CD4-positive, alpha-beta T cell treated with Interleukin-1 beta for 1 hour (primary cell): ENCODE results near the gene FIBCD1.

Experiments used
- DNase-seq, 2 donors: peaks; one replicate each; pipeline ENCODE4 v3.0.0-alpha.2; 2020 to 2022

FIBCD1 gene

DNA sequence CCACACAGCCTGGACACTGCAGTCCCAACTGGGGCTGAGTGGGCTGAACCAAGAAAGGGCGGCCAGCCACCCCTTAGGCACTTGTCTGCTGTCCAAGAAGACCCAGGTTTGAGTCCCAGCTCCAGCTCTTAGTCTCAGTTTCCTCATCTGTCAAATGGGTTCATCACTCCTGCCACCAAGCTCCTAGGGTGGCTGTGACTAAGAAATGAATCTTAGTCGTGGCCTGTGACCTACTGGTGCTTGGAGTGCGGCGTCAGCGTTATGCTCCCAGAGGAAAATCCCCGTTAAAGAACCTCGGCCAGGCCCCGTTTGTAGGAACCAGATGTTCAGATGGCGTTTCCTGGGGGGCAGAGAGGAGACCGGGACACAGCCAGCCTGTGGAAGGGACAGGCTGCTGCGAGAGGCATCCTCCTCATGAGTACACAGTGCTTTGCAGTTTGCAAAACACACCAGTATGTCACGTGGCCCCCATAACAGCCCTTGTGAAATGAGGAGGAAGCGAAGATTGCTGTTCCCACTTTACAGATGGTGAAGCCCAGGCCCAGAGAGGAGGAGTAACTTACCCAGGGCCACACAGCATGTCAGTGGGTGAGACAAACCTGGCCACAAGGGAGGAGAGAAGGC, 3.3 kb downstream of the FIBCD1 start:
- DNase-seq, result no peak

DNA sequence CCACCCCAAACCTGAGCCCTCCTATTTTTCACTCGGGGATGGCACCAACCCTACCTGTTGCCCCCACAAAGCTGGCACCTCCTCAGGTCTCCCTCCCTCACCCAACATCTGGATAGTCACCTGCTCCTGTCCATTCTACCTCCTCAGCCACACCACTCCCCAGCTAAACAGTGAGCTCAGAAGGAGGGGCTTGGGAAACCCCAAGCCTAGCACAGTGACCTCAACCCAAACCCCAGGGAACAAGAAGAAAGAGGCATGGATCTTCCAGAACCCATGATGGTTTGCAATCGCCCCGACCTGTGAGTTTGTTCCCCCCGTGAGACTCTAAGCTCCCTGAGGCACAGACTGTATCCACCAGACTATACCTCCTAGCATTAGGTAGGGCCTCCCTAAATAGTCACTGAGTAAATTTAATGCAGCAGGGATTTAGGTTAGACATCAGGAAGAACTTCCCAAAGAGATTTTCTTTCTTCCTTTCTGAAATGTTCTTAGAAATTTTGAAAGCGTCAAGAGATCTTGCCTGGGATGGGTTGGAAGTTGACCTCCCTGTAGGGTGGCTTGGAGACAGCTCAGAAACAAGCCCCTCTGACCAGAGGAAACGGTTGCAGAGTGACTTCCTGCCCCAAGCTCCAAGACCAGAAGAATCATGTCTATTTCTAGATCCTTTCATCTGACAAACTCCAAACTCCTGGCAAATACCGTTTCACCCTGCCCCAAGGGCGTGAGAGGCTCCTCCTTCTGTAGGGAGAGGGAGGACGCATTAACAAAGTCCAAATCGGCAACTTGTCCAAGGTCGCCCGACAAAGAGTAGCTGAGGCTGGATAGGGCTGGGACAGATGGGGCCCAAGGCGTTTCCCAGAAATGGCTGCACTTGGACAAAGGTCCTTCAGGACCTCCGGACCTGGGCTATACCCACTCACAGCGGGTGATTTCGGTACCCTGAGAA, 4.1 kb downstream of the FIBCD1 start:
- DNase-seq, result no peak

- no peak for DNase-seq
Measured at GRCh38 chr9:130934246-130934645, 4.8 kb downstream of the FIBCD1 start.

DNA sequence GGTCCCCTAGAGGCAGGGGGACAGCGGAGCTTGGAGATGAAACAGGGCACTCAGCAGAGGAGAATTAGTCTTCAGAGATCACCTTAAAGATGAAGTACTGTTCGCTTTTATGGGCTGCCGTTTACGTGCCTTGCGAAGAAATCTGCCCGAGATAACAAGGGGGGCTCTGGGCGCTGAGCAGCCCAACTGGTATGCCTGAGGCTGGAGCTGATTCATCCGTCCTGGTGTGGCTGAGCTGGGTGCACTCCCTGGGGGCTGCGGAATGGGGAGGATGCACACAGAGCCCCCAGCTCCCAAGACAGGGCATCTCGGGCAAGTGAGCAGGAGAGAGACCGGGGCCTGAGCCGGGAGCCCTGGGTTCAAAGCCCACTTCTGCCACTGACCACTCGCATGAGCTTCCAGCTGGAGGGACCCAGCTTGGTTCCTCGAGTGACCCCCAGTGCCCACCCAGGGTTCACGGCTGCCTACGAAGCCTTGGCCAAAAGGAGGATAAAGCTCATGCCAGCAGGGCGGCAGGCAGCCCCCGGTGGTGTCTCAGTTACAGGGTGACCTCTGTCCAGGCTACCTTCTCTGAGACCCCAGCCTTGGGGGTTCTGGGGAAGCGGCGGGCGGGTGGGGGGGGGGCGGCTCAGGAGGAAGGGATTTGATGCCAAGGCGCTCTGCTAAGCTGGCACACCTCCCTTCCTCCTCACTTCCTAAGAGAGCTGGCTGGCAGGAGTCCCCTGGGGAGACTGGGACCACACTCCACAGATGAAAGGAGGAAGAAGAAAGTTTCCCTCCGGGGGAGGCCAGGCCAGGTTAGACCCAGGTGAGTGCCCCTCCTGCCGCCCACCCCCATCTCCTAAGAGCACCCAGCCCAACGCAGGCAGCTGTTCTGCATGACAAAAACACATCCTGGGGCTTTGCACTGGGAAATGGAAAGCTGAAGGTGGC, 5.7 kb downstream of the FIBCD1 start:
- DNase-seq, result no peak

DNA sequence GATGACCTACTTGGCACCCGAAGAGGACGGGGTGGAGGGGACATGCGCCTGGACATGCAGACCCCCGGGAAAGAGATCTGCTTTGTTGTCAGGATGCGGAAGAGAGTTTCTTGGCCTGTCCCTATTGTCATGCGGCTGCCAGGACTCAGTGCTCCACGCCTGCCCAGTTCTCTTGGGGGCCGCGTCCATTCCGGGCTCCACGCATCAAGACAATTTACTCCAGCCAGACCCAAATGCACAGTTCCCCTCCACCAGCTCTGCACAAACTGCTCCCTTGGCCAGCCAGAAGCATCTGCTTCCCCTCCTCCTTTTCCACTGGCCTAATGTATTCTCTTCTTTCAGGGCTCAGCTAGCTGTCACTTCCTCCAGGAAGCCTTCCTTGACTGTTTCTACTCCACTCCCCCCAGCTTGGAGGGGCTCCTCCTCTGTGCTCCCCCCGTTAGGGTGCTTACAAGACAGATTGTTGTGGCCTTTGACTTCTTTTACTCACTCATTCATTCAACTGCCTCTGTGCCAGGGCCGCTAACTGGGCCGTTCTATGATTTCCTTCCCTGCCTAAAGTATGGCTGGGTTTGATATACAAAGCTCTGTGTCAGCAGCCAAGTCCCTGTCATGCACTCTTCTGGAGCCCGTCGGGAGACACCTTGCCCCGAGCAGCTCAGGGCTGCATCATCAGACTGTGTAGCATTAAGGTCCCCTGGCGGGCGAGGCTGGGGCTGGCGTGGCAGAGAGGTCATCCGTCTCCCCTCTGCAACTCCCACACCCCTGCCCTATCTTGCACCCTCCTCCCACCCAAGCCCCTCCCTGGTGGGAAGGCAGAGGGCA, 6.6 kb downstream of the FIBCD1 start:
- DNase-seq, result no peak

DNA sequence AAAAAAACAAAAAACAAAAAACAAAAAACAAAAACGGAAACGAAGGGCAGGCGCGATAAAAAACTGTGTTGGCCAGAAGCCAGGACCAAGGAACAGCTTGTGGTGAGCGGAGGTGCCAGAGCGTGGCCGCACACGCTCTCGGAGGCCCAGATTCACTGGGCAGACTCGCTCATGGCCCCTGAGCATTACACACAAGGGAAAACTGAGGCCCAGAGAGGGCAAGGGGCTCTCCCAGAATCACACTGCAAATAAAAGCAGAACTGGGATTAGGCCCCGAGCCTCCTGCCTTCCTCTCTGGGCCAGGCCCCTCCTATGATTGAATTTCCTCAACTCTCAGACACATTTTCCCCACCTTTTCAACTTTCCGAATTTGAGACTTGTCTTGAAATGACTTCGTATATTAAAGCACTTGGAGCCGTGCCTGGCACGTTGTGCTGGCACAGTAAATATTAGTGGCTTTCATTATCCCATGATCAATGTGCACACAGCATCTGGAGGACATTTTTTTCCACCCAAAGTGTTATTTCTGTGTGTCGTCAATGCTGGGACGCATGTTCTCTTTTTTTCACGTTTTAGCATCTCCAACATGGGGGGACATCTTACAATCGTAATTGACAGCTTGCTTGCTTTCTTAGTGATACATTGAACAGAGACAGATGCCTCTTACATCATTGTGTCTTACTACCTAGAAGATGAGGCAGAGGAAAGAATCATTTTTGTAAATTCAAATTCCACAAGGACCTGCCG, 7.4 kb downstream of the FIBCD1 start:
- DNase-seq, result no peak

DNA sequence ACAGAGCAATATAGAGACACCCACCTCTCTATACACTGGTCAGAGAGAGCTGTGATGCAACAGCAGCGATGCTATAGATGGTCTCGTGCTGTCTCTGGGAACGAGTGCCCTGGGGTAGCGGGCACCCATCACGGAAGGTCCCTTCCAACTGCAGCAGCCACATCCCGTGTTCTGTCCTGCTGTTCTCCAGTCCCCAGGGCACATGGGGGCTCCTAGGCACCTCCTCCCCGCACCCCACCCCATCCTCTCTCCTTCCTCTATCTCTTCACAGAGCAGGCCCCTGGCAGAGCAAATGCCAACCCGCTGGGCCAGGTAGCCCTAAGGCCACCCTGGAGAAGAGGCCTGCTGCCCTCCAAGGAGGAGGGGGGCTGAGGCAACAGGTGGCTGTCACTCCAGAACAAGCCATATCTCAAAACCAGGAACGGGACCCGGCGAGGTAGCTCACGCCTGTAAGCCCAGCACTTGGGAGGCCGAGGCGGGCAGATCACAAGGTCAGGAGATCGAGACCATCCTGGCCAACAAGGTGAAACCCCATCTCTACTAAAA, 8.2 kb downstream of the FIBCD1 start:
- no peak for DNase-seq

DNA sequence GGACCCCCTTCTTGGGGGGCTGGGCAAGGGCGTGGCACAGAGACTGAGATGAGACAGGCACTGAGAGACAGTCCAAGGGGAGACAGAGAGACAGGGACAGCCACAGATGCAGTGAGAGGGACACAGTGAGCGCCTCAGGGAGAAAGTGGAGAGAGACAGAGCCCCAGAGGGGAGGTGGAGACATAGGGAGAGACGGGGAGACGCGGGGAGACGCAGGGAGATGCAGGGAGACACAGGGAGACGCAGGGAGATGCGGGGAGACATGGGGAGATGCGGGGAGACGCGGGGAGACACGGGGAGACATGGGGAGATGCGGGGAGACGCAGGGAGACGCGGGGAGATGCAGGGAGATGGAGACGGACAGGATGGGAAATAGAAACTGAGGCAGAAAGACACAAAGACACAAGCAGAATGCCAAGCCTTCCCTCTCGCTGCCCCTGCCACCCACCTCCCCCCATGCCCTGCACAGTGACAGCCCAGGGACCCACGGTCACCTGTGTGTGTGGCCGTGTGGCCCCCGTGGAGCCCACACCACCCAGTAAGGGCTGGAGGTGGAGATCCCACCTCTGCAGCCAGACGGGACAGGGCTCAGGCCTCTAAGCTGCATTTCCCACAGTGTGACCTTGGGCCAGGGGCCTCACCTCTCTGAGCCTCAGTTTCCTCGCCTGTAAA, 8.8 kb downstream of the FIBCD1 start:
- DNase-seq, result no peak

DNA sequence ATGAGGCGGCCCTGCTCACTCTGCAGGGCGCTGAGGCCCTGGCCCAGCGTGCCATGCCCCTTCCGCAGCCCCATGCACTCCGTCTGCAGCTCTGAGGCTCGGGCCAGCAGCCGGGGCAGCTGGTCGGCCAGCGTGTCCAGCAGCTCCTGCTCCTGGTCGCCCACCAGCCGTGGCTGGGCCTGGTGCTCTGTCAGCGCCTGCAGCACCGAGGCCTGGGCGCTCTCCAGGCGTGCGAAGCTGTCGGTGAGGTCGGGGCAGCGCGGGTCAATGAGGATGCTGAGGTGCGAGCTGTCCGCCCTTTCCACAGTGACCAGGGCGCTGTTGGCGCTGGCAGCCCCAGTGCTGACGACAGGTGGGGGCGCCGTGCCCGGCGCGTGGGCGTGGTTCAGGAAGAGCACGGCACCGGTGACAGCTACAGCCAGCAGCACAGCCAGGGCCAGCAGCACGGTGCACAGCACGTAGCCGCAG, 9.4 kb downstream of the FIBCD1 start:
- DNase-seq, result no peak

- no peak for DNase-seq
Measured at GRCh38 chr9:130927995-130928900, 10.8 kb downstream of the FIBCD1 start.

- no peak for DNase-seq
Measured at GRCh38 chr9:130927338-130927737, 11.7 kb downstream of the FIBCD1 start.

GRCh38 chr9:130925050-130925678, 13.9 kb downstream of the FIBCD1 start:
- no peak for DNase-seq

- DNase-seq, result no peak
Measured at GRCh38 chr9:130924448-130924788, 14.6 kb downstream of the FIBCD1 start.

GRCh38 chr9:130923611-130924447, 15.2 kb downstream of the FIBCD1 start:
- no peak for DNase-seq

DNA sequence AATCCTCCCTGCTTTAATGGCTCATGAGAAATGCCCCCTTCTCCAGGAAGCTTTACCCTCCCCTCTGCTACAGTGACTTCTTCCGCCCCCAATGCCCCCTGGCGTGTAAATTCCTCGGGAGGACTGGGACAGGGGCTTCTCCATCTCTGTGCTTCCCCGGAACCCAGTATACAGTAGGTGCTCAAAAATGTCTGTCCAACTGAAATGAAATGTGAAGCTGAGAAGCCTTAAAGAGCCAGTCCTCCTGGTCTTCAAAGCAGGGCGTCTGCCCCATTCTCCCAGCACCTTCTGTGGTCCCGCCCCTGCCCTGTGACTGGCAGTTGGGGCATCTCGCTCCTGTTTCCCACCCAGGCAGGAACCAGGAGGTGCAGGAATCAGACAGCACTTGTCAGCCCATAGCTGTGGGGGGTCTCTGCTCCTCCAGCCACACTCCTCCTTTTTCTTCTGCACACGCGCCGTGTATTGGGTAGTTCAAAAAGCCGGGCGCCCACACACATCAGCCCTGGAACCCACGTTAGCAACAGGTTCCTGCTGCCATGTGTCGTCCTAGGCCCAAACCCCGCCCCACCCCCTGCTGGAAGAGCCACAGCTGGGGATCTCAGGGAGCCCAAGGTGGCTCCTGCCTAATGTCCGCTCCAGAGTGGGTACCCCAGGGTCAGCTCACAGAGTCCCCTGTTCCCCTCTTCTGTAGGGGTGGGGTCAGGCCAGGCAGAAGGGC, 16.0 kb downstream of the FIBCD1 start:
- no peak for DNase-seq

- DNase-seq, result no peak
Measured at GRCh38 chr9:130921989-130922892, 16.8 kb downstream of the FIBCD1 start.
